HCEC 1CT (cell line): ENCODE measurements around the gene AHSG.
"Not testable (repeated sequence)": the region's sequence is repeated elsewhere in the genome, so short reads cannot be mapped to it uniquely, and the experiment has no call there.

Source experiments
- DNase-seq: peaks from one replicate; pipeline ENCODE4 v3.0.0-alpha.2; 2017

AHSG gene

GRCh38 chr3:186612721-186613636, at the start of gene AHSG:
Gene AHSG, plus strand, starts transcription at chr3:186613060. Its CDS starts 82 bp downstream, at chr3:186613142.
- DNase-seq = no peak

- no peak for DNase-seq
Observed at GRCh38 chr3:186564586-186564985, 48.3 kb upstream of the AHSG start.

GRCh38 chr3:186566772-186567071, 46.1 kb upstream of the AHSG start:
- peak; percentile 3 for DNase-seq

- peak; percentile 79 for DNase-seq
Observed at GRCh38 chr3:186567072-186567921, 45.6 kb upstream of the AHSG start, which contains the start of gene TBCCD1. Gene TBCCD1, minus strand, starts transcription at chr3:186567339. Its CDS starts 3,010 bp downstream, at chr3:186564329.

- not testable (repeated sequence) for DNase-seq
Observed at GRCh38 chr3:186569361-186569760, 43.5 kb upstream of the AHSG start.

- no peak for DNase-seq
Observed at GRCh38 chr3:186569779-186570095, 43.1 kb upstream of the AHSG start.

GRCh38 chr3:186570096-186570940, 42.5 kb upstream of the AHSG start, which contains the start of gene DNAJB11:
Gene DNAJB11, plus strand, starts transcription at chr3:186570720. Its CDS starts 178 bp downstream, at chr3:186570898.
- peak; percentile 100 for DNase-seq

- no peak for DNase-seq
Observed at GRCh38 chr3:186570941-186571643, 41.8 kb upstream of the AHSG start.

GRCh38 chr3:186571644-186572013, 41.2 kb upstream of the AHSG start:
- DNase-seq = no peak

GRCh38 chr3:186577521-186577920, 35.3 kb upstream of the AHSG start:
- no peak for DNase-seq

GRCh38 chr3:186580785-186581184, 32.1 kb upstream of the AHSG start:
- no peak for DNase-seq

- no peak for DNase-seq
Observed at GRCh38 chr3:186582541-186582940, 30.3 kb upstream of the AHSG start.

GRCh38 chr3:186583831-186584230, 29.0 kb upstream of the AHSG start:
- DNase-seq = peak; percentile 85

- DNase-seq = not testable (repeated sequence)
Observed at GRCh38 chr3:186586245-186586644, 26.6 kb upstream of the AHSG start.

- no peak for DNase-seq
Observed at GRCh38 chr3:186587183-186587582, 25.7 kb upstream of the AHSG start.

GRCh38 chr3:186588632-186589031, 24.2 kb upstream of the AHSG start:
- DNase-seq = no peak

- DNase-seq = peak; percentile 16
Observed at GRCh38 chr3:186589121-186589520, 23.7 kb upstream of the AHSG start.

- DNase-seq = no peak
Observed at GRCh38 chr3:186589856-186590579, 22.8 kb upstream of the AHSG start.

GRCh38 chr3:186590580-186591295, 22.1 kb upstream of the AHSG start:
- no peak for DNase-seq

- no peak for DNase-seq
Observed at GRCh38 chr3:186592682-186593081, 20.2 kb upstream of the AHSG start.

- DNase-seq = no peak
Observed at GRCh38 chr3:186593862-186594261, 19.0 kb upstream of the AHSG start.
